Glutamatergic neuron (in vitro differentiated cells): ENCODE results near the gene PPP2R2B. TPM values are rescaled to one million over a fixed set of nuclear protein-coding genes. Genes with fewer than 3 reads are reported as not detected.
A peak's percentile ranks its signal among the peaks of the same experiment; 100 is the strongest.

Experiments used
- DNase-seq: peaks from one replicate; pipeline ENCODE4 v3.0.0; 2022
- H3K27ac Mint-ChIP-seq: one replicate; pipeline ENCODE4 v1.8.0; 2020; ENCODE audit warnings: mild to moderate bottlenecking, mixed read lengths, inconsistent platforms; ENCODE audit not compliant: unreplicated experiment
- H3K27me3 Mint-ChIP-seq: one replicate; pipeline ENCODE4 v1.8.0; 2020; ENCODE audit warnings: mild to moderate bottlenecking, moderate library complexity, mixed read lengths, inconsistent platforms; ENCODE audit not compliant: unreplicated experiment
- H3K36me3 Mint-ChIP-seq: one replicate; pipeline ENCODE4 v1.8.0; 2020; ENCODE audit warnings: mild to moderate bottlenecking, mixed read lengths, inconsistent platforms; ENCODE audit not compliant: unreplicated experiment
- H3K4me1 Mint-ChIP-seq: one replicate; pipeline ENCODE4 v1.8.0; 2020; ENCODE audit warnings: mild to moderate bottlenecking, low read depth, mixed read lengths, inconsistent platforms; ENCODE audit not compliant: unreplicated experiment
- H3K4me3 Mint-ChIP-seq: one replicate; pipeline ENCODE4 v1.8.0; 2020; ENCODE audit warnings: mild to moderate bottlenecking, mixed read lengths, inconsistent platforms; ENCODE audit not compliant: unreplicated experiment
- H3K9me3 Mint-ChIP-seq: one replicate; pipeline ENCODE4 v1.8.0; 2020; ENCODE audit warnings: mild to moderate bottlenecking, moderate library complexity, mixed read lengths, inconsistent platforms; ENCODE audit not compliant: unreplicated experiment
- total RNA-seq: library from RNA; stranded (reverse); fragmentation: NEBNext Ultra II Directional; extraction: Animal tissue kit (Norgen Biotek cat#: 25700); gene quantifications from one replicate; pipeline ENCODE4 v1.2.1, GENCODE V29; 2021; ENCODE audit not compliant: unreplicated experiment
- TF ChIP-seq, protein P1 (sequence below): fragments of 200-600 bp; sonication (generic); IDR thresholded peaks from one replicate; pipeline ENCODE4 v1.5.0; 2021; ENCODE audit not compliant: partially characterized antibody, unreplicated experiment

Gene PPP2R2B
- total RNA-seq, 1 donor from 2014 or later: 11.4 TPM

DNA sequence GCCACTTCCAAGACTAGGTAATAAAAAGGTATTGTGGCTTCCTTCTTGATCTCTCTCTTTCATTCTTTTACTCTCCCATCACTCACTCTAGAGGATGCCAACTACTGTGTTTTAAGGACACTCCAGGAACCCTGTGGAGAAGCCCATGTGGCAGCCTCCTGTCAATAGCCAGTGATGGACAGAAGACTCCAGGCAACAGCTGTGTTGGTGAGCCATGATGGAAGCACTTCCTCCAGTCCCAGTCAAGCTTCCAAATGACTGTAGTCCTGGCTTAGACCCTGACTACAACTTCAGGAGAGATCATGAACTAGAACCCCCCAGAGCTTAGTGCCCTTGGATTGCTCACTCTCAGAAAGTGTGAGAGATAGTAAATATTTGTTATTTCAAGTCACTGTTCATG, 123.9 kb downstream of the PPP2R2B start:
- Mint-ChIP-seq H3K27ac (peak overlapping the region; percentile 11), H3K4me3 (no peak overlapping the region), H3K36me3 (no peaks in the 10 kb centered on the region), H3K9me3 (no peaks in the 10 kb centered on the region), H3K27me3 (peaks cover 3% of the 10 kb centered on the region), H3K4me1 (peaks cover 11% of the 10 kb centered on the region)
- TF ChIP-seq, protein P1, sequence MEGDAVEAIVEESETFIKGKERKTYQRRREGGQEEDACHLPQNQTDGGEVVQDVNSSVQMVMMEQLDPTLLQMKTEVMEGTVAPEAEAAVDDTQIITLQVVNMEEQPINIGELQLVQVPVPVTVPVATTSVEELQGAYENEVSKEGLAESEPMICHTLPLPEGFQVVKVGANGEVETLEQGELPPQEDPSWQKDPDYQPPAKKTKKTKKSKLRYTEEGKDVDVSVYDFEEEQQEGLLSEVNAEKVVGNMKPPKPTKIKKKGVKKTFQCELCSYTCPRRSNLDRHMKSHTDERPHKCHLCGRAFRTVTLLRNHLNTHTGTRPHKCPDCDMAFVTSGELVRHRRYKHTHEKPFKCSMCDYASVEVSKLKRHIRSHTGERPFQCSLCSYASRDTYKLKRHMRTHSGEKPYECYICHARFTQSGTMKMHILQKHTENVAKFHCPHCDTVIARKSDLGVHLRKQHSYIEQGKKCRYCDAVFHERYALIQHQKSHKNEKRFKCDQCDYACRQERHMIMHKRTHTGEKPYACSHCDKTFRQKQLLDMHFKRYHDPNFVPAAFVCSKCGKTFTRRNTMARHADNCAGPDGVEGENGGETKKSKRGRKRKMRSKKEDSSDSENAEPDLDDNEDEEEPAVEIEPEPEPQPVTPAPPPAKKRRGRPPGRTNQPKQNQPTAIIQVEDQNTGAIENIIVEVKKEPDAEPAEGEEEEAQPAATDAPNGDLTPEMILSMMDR: no peak
- DNase-seq: no peak

- TF ChIP-seq, protein P1: no peak
- H3K9me3 Mint-ChIP-seq: no peaks in the 10 kb centered on the region
- no peak overlapping the region for H3K4me3 Mint-ChIP-seq
- H3K36me3 Mint-ChIP-seq: no peaks in the 10 kb centered on the region
- no peak for DNase-seq
- peaks cover 11% of the 10 kb centered on the region for H3K4me1 Mint-ChIP-seq
- H3K27ac Mint-ChIP-seq: no peak overlapping the region
- H3K27me3 Mint-ChIP-seq: peaks cover 3% of the 10 kb centered on the region
Measured at GRCh38 chr5:146753641-146754040, 124.9 kb downstream of the PPP2R2B start.

DNA sequence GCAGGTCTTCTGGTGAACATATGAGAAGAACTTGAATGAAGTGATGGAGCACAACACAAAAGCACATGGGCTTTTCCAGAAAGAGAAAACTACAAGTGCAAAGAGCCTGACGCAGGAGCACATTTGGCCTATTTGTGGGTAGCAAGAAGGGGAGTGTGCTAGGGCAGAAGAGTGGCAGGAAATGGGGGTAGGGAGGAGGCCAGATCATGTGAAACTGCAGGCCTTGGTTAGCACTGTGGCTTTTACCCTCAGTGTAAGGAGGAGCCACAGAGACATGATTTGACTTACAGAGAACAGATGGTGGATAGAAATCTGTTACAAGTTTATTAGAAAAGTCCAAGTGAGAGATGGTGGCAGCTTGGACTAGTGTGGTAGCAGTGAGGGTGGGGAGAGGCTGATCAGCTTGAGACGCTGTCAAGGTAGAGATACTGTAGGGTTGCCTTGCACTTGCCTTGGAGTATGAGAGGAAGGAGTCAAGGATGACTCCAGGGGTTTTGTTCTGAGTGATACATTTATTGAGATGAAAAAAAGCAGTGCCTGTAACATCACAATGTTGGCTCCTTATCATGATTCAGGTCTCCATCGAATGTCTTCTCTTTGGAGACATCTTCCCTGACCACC, 126.7 kb downstream of the PPP2R2B start:
- H3K4me3 Mint-ChIP-seq: no peak overlapping the region
- peaks cover 3% of the 10 kb centered on the region for H3K27me3 Mint-ChIP-seq
- peaks cover 11% of the 10 kb centered on the region for H3K4me1 Mint-ChIP-seq
- H3K27ac Mint-ChIP-seq: no peak overlapping the region
- TF ChIP-seq, protein P1: no peak
- DNase-seq: no peak
- no peaks in the 10 kb centered on the region for H3K36me3 Mint-ChIP-seq
- H3K9me3 Mint-ChIP-seq: no peaks in the 10 kb centered on the region

DNA sequence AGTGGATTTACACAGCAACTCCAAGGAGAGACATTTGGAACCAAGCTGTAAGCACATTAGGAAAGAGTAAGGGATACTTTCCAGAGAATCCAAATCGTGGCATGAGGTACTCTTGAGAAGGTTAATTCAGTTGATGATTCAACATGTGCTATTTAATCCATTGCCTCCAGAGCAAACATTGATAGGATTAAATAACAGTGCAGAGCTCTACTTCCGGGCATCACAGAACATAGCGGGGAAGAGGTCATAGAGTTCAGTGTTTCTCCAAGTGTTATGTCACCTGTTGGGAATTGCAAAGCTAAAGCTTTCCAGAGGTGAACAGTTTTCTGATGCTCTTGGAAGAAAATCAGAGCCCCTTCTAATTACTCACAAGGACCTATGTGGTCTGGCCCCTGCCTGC, 127.5 kb downstream of the PPP2R2B start:
- TF ChIP-seq, protein P1: no peak
- Mint-ChIP-seq H3K4me3 (no peak overlapping the region), H3K4me1 (peaks cover 11% of the 10 kb centered on the region), H3K27ac (no peak overlapping the region), H3K9me3 (no peaks in the 10 kb centered on the region), H3K27me3 (peaks cover 3% of the 10 kb centered on the region), H3K36me3 (no peaks in the 10 kb centered on the region)
- no peak for DNase-seq

GRCh38 chr5:146748533-146748932, 130.0 kb downstream of the PPP2R2B start:
- no peak for DNase-seq
- Mint-ChIP-seq H3K27ac (no peak overlapping the region), H3K4me1 (peaks cover 15% of the 10 kb centered on the region), H3K4me3 (no peak overlapping the region), H3K27me3 (no peaks in the 10 kb centered on the region), H3K36me3 (no peaks in the 10 kb centered on the region), H3K9me3 (no peaks in the 10 kb centered on the region)
- TF ChIP-seq, protein P1: no peak
